Measurements from ENCODE around the gene TLR2.
A peak's percentile ranks its signal among the peaks of the same experiment; 100 is the strongest.

The TLR2 gene

GRCh38 chr4:153645183-153645582, 38.9 kb upstream of the TLR2 start:
- Histone ChIP-seq H3K36me3 (ENCODE audit: insufficient read depth, low read length) (no peaks in the 10 kb centered on the region), H3K4me1 (ENCODE audit: insufficient read depth, low read length) (peaks cover 14% of the 10 kb centered on the region), H3K4me3 (ENCODE audit: low read depth in 1 of 2, low read length in 2 of 2) (no peak overlapping the region), H3K27ac (ENCODE audit: low read length) (no peak overlapping the region), H3K4me2 (ENCODE audit: insufficient read depth, low read length) (no peak overlapping the region), H4K20me1 (ENCODE audit: insufficient read depth, low read length) (no peaks in the 10 kb centered on the region), H3K27me3 (ENCODE audit: insufficient read depth, low read length, poor library complexity) (no peaks in the 10 kb centered on the region), H3K79me2 (ENCODE audit: insufficient read depth, low read length) (no peaks in the 10 kb centered on the region), H3K9ac (ENCODE audit: low read depth, low read length) (no peak overlapping the region), H3K9me3 (ENCODE audit: insufficient read depth, low read length, severe bottlenecking) (peaks cover 3% of the 10 kb centered on the region), H2AFZ (ENCODE audit: low read depth, low read length) (no peak overlapping the region)
- DNase-seq (no peak), ATAC-seq (ENCODE audit: insufficient read depth, low read depth) (no peak)
- TF ChIP-seq CTCF (IDR thresholded peaks at IDR 0.05; ENCODE audit: borderline replicate concordance, extremely low read depth, low read length, poor library complexity, severe bottlenecking) (peak; percentile 56), EZH2 (IDR thresholded peaks at IDR 0.05; ENCODE audit: borderline replicate concordance, low read depth, low read length, severe bottlenecking) (no peak)

- Histone ChIP-seq H4K20me1 (ENCODE audit: insufficient read depth, low read length) (no peaks in the 10 kb centered on the region), H3K9me3 (ENCODE audit: insufficient read depth, low read length, severe bottlenecking) (peaks cover 3% of the 10 kb centered on the region), H3K4me1 (ENCODE audit: insufficient read depth, low read length) (peaks cover 20% of the 10 kb centered on the region), H3K4me2 (ENCODE audit: insufficient read depth, low read length) (no peak overlapping the region), H3K27me3 (ENCODE audit: insufficient read depth, low read length, poor library complexity) (no peaks in the 10 kb centered on the region), H2AFZ (ENCODE audit: low read depth, low read length) (no peak overlapping the region), H3K36me3 (ENCODE audit: insufficient read depth, low read length) (no peaks in the 10 kb centered on the region), H3K27ac (ENCODE audit: low read length) (no peak overlapping the region), H3K79me2 (ENCODE audit: insufficient read depth, low read length) (no peaks in the 10 kb centered on the region), H3K9ac (ENCODE audit: low read depth, low read length) (no peak overlapping the region), H3K4me3 (ENCODE audit: low read depth in 1 of 2, low read length in 2 of 2) (no peak overlapping the region)
- DNase-seq, result no peak
- ATAC-seq (ENCODE audit: insufficient read depth, low read depth), result no peak
- no peak for TF ChIP-seq EZH2 (IDR thresholded peaks at IDR 0.05; ENCODE audit: borderline replicate concordance, low read depth, low read length, severe bottlenecking)
- TF ChIP-seq CTCF (IDR thresholded peaks at IDR 0.05; ENCODE audit: borderline replicate concordance, extremely low read depth, low read length, poor library complexity, severe bottlenecking), result no peak
Observed at GRCh38 chr4:153646261-153646660, 37.8 kb upstream of the TLR2 start.

- no peak for TF ChIP-seq CTCF (IDR thresholded peaks at IDR 0.05; ENCODE audit: borderline replicate concordance, extremely low read depth, low read length, poor library complexity, severe bottlenecking)
- no peak for TF ChIP-seq EZH2 (IDR thresholded peaks at IDR 0.05; ENCODE audit: borderline replicate concordance, low read depth, low read length, severe bottlenecking)
- H4K20me1 ChIP-seq (ENCODE audit: insufficient read depth, low read length), result no peaks in the 10 kb centered on the region
- H3K36me3 ChIP-seq (ENCODE audit: insufficient read depth, low read length), result no peaks in the 10 kb centered on the region
- H3K4me3 ChIP-seq (ENCODE audit: low read depth in 1 of 2, low read length in 2 of 2), result no peak overlapping the region
- H3K9me3 ChIP-seq (ENCODE audit: insufficient read depth, low read length, severe bottlenecking), result peaks cover 3% of the 10 kb centered on the region
- peak overlapping the region; percentile 44; the same call in 1 of the 2 replicates for H2AFZ ChIP-seq (ENCODE audit: low read depth, low read length)
- no peak overlapping the region for H3K4me2 ChIP-seq (ENCODE audit: insufficient read depth, low read length)
- no peaks in the 10 kb centered on the region for H3K27me3 ChIP-seq (ENCODE audit: insufficient read depth, low read length, poor library complexity)
- H3K79me2 ChIP-seq (ENCODE audit: insufficient read depth, low read length), result no peaks in the 10 kb centered on the region
- peaks cover 27% of the 10 kb centered on the region for H3K4me1 ChIP-seq (ENCODE audit: insufficient read depth, low read length)
- DNase-seq, result no peak
- no peak for ATAC-seq (ENCODE audit: insufficient read depth, low read depth)
- no peak overlapping the region for H3K27ac ChIP-seq (ENCODE audit: low read length)
- no peak overlapping the region for H3K9ac ChIP-seq (ENCODE audit: low read depth, low read length)
Observed at GRCh38 chr4:153646978-153647377, 37.1 kb upstream of the TLR2 start.

- Histone ChIP-seq H3K4me1 (ENCODE audit: insufficient read depth, low read length) (peaks cover 29% of the 10 kb centered on the region), H3K4me2 (ENCODE audit: insufficient read depth, low read length) (no peak overlapping the region), H3K9ac (ENCODE audit: low read depth, low read length) (no peak overlapping the region), H3K9me3 (ENCODE audit: insufficient read depth, low read length, severe bottlenecking) (peaks cover 3% of the 10 kb centered on the region), H3K79me2 (ENCODE audit: insufficient read depth, low read length) (no peaks in the 10 kb centered on the region), H3K27me3 (ENCODE audit: insufficient read depth, low read length, poor library complexity) (no peaks in the 10 kb centered on the region), H3K36me3 (ENCODE audit: insufficient read depth, low read length) (no peaks in the 10 kb centered on the region), H3K27ac (ENCODE audit: low read length) (no peak overlapping the region), H2AFZ (ENCODE audit: low read depth, low read length) (no peak overlapping the region), H3K4me3 (ENCODE audit: low read depth in 1 of 2, low read length in 2 of 2) (no peak overlapping the region), H4K20me1 (ENCODE audit: insufficient read depth, low read length) (no peaks in the 10 kb centered on the region)
- TF ChIP-seq EZH2 (IDR thresholded peaks at IDR 0.05; ENCODE audit: borderline replicate concordance, low read depth, low read length, severe bottlenecking) (no peak), CTCF (IDR thresholded peaks at IDR 0.05; ENCODE audit: borderline replicate concordance, extremely low read depth, low read length, poor library complexity, severe bottlenecking) (no peak)
- ATAC-seq (ENCODE audit: insufficient read depth, low read depth) (no peak), DNase-seq (no peak)
Observed at GRCh38 chr4:153647975-153648374, 36.1 kb upstream of the TLR2 start.
